GM04504 (cell line): Measurements from ENCODE around the gene HPS5.
"Not testable (repeated sequence)": the region's sequence is repeated elsewhere in the genome, so short reads cannot be mapped to it uniquely, and the experiment has no call there.

Source experiments
- DNase-seq: peaks from one replicate; pipeline ENCODE4 v3.0.0-alpha.2; 2012; ENCODE audit warnings: low read depth

The HPS5 gene

GRCh38 chr11:18269252-18269651 is 52.7 kb downstream of the HPS5 start:
- DNase-seq: not testable (repeated sequence)

GRCh38 chr11:18267335-18268133 is 54.4 kb downstream of the HPS5 start:
- DNase-seq: not testable (repeated sequence)

- no peak for DNase-seq
Measured at GRCh38 chr11:18265949-18266348, 56.0 kb downstream of the HPS5 start, which contains the start of gene SAA1. Gene SAA1 (plus strand): TSS chr11:18266264. CDS start chr11:18266888, 624 bp downstream.

DNA sequence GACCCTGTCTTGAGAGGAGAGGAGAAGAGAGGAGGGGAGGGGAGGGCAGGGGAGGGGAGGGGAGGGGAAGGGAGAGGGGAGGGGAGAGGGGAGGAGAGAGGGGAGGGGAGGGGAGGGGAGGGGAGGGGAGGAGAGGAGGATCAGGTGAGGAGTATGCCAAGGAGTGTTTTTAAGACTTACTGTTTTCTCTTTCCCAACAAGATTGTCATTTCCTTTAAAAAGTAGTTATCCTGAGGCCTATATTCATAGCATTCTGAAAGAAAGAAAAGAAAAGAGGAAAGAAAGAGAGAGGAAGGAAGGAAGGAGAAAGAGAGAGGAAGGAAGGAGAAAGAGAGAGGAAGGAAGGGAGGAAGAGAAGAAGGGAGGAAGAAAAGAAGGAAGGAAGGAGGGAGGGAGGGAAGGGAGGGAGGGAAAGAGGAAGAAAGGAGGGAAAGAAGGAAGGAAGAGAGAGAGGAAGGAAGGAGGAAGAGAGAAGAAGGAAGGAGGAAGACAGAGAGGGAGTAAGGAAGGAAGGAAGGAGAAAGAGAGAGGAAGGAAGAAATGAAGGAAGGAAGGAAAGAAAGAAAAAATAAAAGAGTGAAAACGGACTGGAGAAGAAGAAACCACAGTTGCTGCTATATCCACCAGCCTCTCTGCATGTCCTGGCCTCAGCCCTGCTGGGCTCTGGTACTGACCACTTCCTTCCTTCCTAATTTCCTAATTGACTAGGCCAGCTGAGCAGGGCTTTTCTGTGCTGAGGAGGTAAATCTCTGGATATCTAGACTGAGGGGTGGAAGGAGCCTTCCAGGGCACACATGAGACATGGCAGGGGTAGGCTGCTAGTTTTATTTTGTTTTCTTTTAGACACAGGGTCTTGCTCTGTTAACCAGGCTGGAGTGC is 57.0 kb downstream of the HPS5 start:
- no peak for DNase-seq

GRCh38 chr11:18264035-18264434 is 57.9 kb downstream of the HPS5 start:
- no peak for DNase-seq

GRCh38 chr11:18262681-18263350 is 59.1 kb downstream of the HPS5 start:
- DNase-seq: peak; percentile 6

DNA sequence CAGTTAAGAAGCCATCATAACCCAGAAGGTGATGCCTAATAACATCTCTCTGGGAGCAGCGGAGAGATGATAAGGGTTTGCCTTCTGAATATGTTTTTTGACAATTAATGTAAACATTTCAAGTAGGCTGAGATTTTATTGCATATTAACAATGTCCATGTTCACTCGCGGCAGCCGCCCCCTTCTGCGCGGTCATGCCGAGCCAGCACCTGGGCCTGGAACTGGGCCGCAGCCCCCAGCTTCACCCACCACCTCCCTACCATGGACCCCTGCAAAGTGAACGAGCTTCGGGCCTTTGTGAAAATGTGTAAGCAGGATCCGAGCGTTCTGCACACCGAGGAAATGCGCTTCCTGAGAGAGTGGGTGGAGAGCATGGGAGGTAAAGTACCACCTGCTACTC is 60.2 kb downstream of the HPS5 start:
- no peak for DNase-seq

DNA sequence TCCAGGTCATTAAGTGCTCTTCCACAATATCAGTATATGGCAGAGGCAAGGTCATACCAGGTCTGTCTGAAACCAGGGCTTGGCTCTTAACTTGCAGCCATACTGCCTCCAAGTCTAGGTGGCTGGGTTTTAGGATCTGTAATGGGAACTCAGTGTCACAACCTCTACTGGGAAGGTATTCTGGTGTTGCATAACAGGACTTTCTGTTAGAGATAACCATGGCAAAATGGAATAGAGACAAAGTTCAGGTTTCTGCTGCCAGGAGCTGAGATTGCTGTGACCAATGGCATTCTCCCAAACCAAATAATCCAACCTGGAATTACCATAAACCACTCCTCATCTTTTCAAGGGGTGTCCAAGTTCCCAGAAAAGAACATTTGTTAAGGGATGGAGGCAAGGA is 62.7 kb downstream of the HPS5 start:
- DNase-seq: no peak

DNA sequence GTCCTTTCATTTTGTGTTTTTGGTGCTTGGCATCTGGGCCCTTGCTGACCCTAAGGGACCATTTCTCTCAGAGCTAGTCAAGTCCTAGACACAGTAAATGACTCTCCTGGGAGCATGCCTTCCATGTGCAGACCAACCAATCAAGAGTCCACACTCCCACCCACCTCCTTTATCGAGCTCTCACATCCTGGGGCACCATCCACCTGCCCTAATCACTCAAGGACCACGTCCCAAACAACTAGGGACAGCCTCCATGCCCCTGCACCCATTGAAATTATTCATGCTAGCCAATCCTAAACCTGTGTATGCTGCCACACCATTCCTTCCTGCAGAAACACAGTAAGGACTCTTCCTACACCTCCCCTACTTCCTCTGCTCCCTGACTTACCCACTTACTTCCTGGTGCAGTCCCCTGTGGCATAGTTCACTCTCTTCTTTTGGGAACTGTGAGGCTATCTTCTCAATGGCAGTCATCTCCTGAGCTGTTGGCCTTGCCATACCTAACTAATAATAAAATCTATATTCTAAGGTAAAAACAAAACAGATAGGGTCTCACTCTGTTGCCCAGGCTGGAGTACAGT is 67.1 kb downstream of the HPS5 start:
- DNase-seq: no peak

- no peak for DNase-seq
Measured at GRCh38 chr11:18253778-18254338, 68.1 kb downstream of the HPS5 start.

- DNase-seq: no peak
Measured at GRCh38 chr11:18253233-18253632, 68.7 kb downstream of the HPS5 start.

DNA sequence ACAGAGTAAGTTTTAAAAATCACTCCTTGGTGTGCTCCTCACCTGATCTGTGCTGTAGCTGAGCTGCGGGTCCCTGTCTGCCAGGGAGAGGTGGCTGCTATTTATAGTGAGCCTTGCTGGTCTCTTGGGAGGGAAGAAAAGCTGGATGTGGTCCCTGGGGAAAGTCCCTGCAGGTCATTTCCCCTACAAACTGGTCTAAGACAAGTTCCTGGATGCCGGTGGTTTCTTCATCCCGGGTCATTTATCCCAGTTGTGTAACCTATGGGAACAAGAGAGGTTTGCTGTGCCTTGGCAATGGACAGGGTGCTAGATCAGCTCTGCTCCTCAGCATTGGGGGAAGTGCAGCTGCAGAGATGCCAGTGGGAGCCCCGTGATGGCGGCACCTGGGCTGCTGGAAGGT is 73.4 kb downstream of the HPS5 start, which contains the start of gene SAA2:
SAA2 (minus strand) TSS at position 108 of the 400 bp plus-strand sequence. CDS start 657 bp downstream, outside the sequence.
- DNase-seq: no peak

GRCh38 chr11:18247191-18247581 is 74.8 kb downstream of the HPS5 start:
- not testable (repeated sequence) for DNase-seq

- not testable (repeated sequence) for DNase-seq
Measured at GRCh38 chr11:18246379-18247190, 75.4 kb downstream of the HPS5 start.

DNA sequence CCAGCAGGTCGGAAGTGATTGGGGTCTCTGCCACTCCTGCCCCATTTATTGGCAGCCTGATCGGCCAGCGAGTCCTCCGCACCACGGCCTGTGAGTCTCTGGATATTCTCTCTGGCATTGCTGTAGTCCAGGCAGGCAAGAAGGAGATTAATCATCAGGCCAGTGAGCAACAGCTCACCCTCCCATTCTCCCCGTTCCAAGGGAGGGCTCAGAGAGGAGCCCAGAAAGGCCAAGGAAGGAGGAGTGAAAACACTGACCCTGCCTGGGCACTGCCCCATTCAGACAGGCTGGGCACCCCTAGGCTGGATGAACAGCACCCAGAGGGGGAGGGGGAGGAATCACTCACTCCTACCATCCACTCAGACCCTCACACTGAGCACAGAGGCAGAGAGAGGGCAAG is 76.5 kb downstream of the HPS5 start:
- no peak for DNase-seq

- DNase-seq: peak; percentile 48
Measured at GRCh38 chr11:18243783-18244362, 78.1 kb downstream of the HPS5 start.

GRCh38 chr11:18239655-18240054 is 82.3 kb downstream of the HPS5 start:
- no peak for DNase-seq

DNA sequence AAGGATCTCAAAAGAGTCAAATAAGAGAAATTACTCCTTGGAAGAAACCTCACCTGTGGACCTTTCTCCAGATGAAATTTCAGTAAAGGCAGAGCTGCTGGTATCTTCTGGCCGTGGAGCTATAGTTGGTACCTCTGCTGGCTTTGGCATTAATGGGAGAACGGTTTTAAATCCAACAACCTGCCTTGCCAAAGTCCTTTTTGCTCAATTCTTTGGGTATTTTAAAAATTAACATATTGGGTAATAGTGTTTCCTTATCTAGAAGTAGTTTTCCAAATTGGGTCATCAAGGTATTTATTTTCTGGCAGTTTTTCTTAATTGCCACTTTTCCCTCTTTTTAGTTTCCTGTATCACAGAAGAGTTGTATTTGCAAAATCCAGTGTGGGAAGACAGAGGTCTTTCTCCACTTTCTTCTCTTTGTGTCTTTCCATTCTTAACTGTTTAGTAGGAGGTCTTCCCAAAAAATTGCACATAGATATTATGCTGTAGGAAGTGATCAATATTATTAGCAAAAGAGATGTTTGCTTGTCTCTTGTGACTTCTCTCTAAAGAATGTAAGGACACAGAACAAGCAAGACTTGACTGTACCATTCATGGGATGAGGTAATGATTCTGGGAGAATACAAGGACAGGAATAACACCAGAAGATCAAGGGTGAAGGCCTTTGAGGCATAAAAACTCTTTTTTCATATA is 85.1 kb downstream of the HPS5 start, which contains the start of gene SAA4:
SAA4 (minus strand) TSS at position 139 of the 693 bp plus-strand sequence. CDS start 876 bp downstream, outside the sequence.
- no peak for DNase-seq
